Measurements from ENCODE around the gene FREM2. TPM values are rescaled to one million over a fixed set of nuclear protein-coding genes. Genes with fewer than 3 reads are reported as not detected.

FREM2 gene
- total RNA-seq, 1 experiment from 2014 or later = 0.05 TPM

DNA sequence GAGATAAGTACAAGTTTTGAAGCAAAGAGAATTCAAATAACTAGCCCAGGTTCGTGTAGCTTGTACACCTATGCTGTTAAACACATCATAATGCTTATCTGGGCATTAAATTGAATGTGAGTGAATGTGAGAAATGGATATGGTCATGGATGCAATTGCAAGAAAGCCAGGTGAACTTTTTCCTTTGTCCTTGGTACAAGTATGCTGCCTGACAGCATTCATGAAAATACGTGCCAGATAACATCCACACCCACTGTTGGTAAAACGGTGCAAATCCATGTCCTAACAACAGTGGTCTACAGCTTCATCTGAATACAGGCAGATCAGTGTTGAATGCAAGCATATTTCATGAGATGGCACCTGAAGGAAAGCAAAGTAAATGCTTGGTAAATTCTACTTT is 181.5 kb downstream of the FREM2 start:
- H3K9me2 ChIP-seq (ENCODE audit: insufficient read depth) = no peaks in the 10 kb centered on the region
- no peak overlapping the region for H3K4me2 ChIP-seq (ENCODE audit: low read length)
- intact Hi-C loops (cut with micrococcal nuclease) = no loop called here
- no peaks in the 10 kb centered on the region for H3K4me1 ChIP-seq (ENCODE audit: control insufficient read depth in 1 of 2, insufficient read depth in 2 of 2, low read length in 2 of 2)
- TF ChIP-seq ZFX (IDR thresholded peaks at IDR 0.05) (no peak), TCF7L2 (IDR thresholded peaks at IDR 0.05; ENCODE audit: borderline replicate concordance, extremely low read depth, insufficient read depth, insufficient read length) (no peak), RAD21 (IDR thresholded peaks at IDR 0.05; ENCODE audit: low read depth) (no peak), SP1 (IDR thresholded peaks at IDR 0.05; ENCODE audit: low read depth) (no peak), EGR1 (IDR thresholded peaks at IDR 0.05; ENCODE audit: low read depth) (no peak), CBX3 (IDR thresholded peaks at IDR 0.05; ENCODE audit: low read depth) (no peak), JUND (IDR thresholded peaks at IDR 0.05) (no peak), POLR2A (IDR thresholded peaks at IDR 0.05; ENCODE audit: borderline replicate concordance, extremely low read depth, insufficient read depth, insufficient read length) (no peak), SRF (IDR thresholded peaks at IDR 0.05; ENCODE audit: low read depth) (no peak), FOSL1 (IDR thresholded peaks at IDR 0.05; ENCODE audit: low read depth) (no peak), ELF1 (IDR thresholded peaks at IDR 0.05; ENCODE audit: borderline replicate concordance, low read depth) (no peak), YY1 (IDR thresholded peaks at IDR 0.05; ENCODE audit: extremely low read depth, insufficient replicate concordance, low read depth, low read length) (no peak), CEBPB (IDR thresholded peaks at IDR 0.05; ENCODE audit: low read depth) (no peak), ZNF274 (IDR thresholded peaks at IDR 0.05; ENCODE audit: low read depth, low read length) (no peak)
- TF ChIP-seq, protein P1, sequence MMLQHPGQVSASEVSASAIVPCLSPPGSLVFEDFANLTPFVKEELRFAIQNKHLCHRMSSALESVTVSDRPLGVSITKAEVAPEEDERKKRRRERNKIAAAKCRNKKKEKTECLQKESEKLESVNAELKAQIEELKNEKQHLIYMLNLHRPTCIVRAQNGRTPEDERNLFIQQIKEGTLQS (IDR thresholded peaks at IDR 0.05) = no peak
- TF ChIP-seq, protein P2, sequence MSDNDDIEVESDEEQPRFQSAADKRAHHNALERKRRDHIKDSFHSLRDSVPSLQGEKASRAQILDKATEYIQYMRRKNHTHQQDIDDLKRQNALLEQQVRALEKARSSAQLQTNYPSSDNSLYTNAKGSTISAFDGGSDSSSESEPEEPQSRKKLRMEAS (IDR thresholded peaks at IDR 0.05) = no peak
- TF ChIP-seq, protein P3, sequence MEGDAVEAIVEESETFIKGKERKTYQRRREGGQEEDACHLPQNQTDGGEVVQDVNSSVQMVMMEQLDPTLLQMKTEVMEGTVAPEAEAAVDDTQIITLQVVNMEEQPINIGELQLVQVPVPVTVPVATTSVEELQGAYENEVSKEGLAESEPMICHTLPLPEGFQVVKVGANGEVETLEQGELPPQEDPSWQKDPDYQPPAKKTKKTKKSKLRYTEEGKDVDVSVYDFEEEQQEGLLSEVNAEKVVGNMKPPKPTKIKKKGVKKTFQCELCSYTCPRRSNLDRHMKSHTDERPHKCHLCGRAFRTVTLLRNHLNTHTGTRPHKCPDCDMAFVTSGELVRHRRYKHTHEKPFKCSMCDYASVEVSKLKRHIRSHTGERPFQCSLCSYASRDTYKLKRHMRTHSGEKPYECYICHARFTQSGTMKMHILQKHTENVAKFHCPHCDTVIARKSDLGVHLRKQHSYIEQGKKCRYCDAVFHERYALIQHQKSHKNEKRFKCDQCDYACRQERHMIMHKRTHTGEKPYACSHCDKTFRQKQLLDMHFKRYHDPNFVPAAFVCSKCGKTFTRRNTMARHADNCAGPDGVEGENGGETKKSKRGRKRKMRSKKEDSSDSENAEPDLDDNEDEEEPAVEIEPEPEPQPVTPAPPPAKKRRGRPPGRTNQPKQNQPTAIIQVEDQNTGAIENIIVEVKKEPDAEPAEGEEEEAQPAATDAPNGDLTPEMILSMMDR (IDR thresholded peaks at IDR 0.05 in 2 of 3, conservative IDR thresholded peaks at IDR 0.05 in 1 of 3; ENCODE audit: borderline replicate concordance in 1 of 3, insufficient read depth in 1 of 3, low read depth in 2 of 3, low read length in 2 of 3) = no peak
- TF ChIP-seq, protein P4, sequence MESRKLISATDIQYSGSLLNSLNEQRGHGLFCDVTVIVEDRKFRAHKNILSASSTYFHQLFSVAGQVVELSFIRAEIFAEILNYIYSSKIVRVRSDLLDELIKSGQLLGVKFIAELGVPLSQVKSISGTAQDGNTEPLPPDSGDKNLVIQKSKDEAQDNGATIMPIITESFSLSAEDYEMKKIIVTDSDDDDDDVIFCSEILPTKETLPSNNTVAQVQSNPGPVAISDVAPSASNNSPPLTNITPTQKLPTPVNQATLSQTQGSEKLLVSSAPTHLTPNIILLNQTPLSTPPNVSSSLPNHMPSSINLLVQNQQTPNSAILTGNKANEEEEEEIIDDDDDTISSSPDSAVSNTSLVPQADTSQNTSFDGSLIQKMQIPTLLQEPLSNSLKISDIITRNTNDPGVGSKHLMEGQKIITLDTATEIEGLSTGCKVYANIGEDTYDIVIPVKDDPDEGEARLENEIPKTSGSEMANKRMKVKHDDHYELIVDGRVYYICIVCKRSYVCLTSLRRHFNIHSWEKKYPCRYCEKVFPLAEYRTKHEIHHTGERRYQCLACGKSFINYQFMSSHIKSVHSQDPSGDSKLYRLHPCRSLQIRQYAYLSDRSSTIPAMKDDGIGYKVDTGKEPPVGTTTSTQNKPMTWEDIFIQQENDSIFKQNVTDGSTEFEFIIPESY (IDR thresholded peaks at IDR 0.05; ENCODE audit: extremely low read depth, insufficient replicate concordance, low read length) = no peak
- DNase-seq (ENCODE audit: low read depth, low spot score) = no peak
- ATAC-seq = no peak
- no peaks in the 10 kb centered on the region for H3K9me3 ChIP-seq (ENCODE audit: control insufficient read depth in 1 of 2, insufficient read depth in 1 of 2, low read depth in 1 of 2, low read length in 2 of 2)
- H3K27me3 ChIP-seq (ENCODE audit: insufficient read depth, low read length) = no peaks in the 10 kb centered on the region; the same call in none of the 2 replicates
- H3K79me2 ChIP-seq (ENCODE audit: insufficient read depth, low read length) = no peaks in the 10 kb centered on the region
- no peak overlapping the region for H3K27ac ChIP-seq (ENCODE audit: low read depth, low read length)
- H2AFZ ChIP-seq (ENCODE audit: low read depth, low read length, poor library complexity, severe bottlenecking) = no peak overlapping the region
- CTCF ChIA-PET = no interaction called here
- BruUV-seq (replicated peaks) = no TSS peak
- no peak overlapping the region for H3K9ac ChIP-seq (ENCODE audit: low read length)
- no peaks in the 10 kb centered on the region for H4K20me1 ChIP-seq (ENCODE audit: insufficient read depth)
- RAD21 ChIA-PET (ENCODE audit: low non-redundant PET in 1 of 2, low total read pairs in 2 of 2, uncharacterized antibody in 2 of 2, unreplicated experiment in 2 of 2) = no interaction called here
- H3K4me3 ChIP-seq (replicated peaks in 1 of 2; ENCODE audit: low read depth in 1 of 2, low read length in 2 of 2) = no peak overlapping the region
- POLR2A ChIA-PET = no interaction called here
- no peaks in the 10 kb centered on the region for H3K36me3 ChIP-seq (ENCODE audit: control insufficient read depth in 1 of 2, insufficient read depth in 2 of 2, low read length in 2 of 2)

Data from HCT116 (cell line).